Stimulated activated CD4-positive, alpha-beta T cell treated with anti-CD3 and anti-CD28 coated beads, Interleukin-2, amount 100 ng/mL, for 4 hours (primary cell): ENCODE measurements around the gene SH3GL2.
"Not testable (repeated sequence)": the region's sequence is repeated elsewhere in the genome, so short reads cannot be mapped to it uniquely, and the experiment has no call there.

Experiments
- DNase-seq: peaks from one replicate; pipeline ENCODE4 v3.0.0-alpha.2; 2020; ENCODE audit warnings: low read depth

SH3GL2 gene

DNA sequence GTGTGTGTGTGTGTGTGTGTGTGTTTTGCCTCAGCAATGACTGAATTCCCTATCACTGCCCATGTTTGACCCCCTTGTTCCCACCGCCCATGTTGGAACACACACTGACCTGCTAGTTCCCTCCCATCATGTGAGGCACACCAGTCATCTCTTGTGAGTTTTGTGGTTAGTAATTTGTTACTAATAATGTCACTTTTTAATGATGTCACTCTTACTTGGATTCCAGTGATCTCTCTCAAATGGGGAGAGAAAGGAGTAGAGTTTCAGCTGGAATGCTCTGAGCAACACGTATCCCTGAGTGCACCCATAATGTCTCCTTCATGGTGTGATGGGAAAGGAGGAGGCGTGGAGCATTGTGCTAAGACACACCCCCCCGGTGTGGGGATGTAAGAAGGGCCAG, 172.6 kb downstream of the SH3GL2 start:
- no peak for DNase-seq

DNA sequence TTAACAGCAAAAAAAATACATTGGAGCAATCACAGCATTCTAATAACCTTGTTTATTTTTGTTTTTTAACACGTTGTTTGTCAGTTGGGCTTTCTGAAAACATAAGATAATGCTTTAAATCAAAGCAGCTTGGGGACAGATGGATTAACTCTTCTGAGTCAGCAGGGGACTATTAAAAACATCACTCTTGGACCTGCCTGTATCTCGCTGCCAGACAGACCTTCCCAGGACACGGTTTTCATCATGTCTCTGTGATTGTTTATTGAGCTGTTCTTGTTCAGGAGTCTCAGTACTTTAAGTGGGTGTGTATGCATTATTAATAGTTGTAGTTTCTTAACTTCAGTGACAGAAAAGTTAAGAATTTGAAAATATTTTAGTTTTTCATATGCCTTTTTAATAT, 173.2 kb downstream of the SH3GL2 start:
- DNase-seq: no peak

DNA sequence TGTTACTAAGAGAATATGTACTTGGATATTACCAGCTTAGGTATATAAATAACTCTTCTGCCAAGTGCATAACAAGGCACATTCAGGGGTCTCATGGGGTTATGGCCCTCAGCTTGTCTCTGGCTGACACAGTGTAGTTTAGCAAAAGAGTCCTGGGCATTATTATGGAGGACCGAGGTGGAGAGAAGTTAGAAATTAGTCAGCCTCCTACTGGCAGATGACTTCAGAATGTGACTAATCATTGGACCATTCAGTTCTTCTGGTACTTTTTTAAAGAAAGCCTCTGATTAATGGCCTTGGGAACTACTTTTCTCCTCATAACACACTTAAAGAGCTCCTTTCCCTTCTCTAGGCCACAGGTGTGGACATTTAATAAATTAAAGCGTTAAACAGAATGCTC, 178.9 kb downstream of the SH3GL2 start:
- no peak for DNase-seq

DNA sequence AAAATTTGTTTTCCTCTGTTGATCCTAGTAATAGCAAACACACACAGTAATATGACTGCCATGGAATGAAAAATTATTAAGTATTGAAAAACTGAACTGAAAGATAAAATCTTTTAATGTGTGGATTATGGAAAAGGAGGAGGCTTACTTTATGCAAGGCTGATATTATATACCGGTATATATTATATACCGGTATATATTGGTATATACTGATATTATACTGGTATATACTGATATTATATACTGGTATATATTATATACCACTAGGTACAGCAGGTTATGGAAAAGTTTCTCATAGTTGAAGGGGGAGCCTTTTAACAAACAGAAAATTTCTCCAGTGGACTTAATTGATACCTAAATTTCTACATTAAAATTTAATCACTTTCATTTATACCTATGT, 181.4 kb downstream of the SH3GL2 start:
- no peak for DNase-seq

DNA sequence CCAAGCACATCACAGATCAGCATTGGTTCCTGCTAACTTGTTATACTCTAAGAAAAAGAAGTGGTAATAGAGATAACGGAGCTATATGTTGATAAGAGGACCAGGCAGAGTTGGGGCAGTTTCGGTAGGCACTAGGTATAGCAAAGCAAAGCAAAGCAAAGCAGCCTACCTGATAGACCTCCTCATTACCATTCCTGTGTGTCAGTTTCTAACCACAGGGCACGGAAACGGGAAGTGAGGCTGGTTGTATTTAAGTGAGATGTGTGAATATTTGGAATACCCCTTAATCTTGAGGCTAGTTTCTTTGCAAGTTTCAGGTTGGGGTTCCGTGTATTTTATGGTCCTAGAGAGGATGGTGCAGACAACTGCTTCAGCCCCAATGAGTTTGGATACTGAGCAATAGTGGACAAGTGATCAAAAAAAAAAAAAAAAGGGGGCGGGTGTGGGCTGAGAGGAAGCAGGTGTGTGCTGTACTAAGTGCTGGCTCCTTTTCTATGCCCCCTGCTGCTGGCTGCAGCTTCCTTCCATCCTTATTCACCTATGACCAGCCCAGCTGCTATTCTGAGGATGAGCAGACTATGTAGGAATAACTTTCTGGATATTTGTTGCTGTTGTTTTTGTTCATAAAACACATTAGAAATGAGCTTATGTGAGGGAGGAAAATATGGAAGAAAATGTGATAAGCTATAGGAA, 183.3 kb downstream of the SH3GL2 start:
- no peak for DNase-seq

DNA sequence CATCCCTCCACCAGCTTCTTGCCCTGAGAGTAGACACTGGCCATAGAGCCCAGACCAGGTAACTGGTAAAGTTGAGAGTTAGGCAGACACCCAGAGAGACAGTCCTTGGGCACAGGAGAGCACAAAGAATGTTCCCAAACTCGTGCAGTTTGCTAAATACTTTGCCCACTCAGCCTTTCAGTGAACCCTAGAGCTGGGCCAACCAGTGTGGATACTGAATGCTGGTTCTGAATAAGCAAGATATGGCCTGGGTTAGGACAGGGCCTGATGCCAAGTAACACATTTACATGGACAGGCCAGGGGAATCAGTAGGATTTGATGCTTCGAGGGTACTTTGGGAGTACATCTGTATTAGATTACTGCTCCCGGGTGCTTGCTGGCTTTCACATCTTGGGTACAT, 185.4 kb downstream of the SH3GL2 start:
- no peak for DNase-seq

DNA sequence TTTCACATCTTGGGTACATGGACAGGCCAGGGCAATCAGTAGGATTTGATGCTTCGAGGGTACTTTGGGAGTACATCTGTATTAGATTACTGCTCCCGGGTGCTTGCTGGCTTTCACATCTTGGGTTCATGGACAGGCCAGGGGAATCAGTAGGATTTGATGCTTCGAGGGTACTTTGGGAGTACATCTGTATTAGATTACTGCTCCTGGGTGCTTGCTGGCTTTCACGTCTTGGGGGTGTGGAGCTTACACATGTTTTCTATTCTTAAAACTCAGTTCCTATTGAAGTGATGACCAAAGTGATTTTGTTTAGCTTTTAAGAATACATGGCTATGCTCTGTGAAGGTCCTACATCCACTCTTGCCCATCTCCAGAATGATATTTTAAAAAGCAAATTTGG, 186.3 kb downstream of the SH3GL2 start:
- not testable (repeated sequence) for DNase-seq

DNA sequence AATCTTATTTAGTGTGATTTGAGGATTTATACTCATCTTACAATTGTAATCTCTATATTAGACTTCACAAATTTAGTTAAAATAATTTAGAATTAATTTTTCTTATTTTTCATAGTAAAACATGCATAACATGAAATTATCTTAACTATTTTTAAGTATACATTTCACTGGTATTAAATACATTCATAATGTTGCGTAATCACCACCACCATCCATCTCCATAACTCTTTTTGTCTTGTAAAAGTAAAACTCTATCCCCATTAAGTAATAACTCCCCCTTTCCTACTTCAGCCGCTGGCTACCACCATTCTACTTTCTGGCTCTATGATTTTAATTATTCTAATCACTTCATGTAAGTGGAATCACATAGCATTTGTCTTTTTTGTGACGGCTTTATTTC, 193.4 kb downstream of the SH3GL2 start:
- no peak for DNase-seq

DNA sequence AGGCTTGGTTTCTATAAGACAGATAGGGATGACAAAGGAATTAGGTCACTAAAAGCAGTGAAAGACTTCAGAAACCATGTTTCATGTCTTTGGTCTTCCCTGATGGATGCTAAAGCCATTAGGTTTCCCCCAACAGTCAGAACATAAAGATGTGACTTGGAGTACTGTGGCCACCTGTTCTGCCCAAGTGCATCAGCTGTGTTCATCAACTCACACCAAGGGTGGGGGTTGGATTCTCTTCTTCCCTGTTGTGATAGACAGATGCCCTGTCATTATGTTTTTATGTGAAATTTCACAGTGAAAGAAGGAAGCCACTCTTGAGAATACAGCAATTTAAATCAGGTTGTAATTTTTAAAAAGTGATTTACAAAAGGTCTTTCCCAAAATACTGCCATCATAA, 196.8 kb downstream of the SH3GL2 start:
- no peak for DNase-seq

DNA sequence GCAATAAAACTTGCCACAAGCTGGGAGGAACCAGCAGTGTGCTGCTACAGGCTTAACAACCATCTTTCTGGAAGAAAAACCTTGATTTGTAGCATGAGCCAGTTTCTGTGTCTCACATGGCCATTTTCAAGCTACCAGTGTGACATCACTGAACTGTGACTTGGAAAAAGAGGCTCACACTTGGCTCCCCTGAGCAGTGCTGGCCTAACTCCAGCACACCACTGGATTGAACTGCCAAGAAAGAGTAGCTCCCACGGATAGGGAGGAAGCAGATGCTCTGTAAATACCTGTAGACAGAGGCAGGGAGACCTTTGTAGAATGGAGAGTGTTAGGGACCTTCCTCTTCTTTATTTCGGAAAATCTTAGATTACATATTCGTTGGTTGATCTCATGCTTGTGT, 197.9 kb downstream of the SH3GL2 start:
- no peak for DNase-seq

DNA sequence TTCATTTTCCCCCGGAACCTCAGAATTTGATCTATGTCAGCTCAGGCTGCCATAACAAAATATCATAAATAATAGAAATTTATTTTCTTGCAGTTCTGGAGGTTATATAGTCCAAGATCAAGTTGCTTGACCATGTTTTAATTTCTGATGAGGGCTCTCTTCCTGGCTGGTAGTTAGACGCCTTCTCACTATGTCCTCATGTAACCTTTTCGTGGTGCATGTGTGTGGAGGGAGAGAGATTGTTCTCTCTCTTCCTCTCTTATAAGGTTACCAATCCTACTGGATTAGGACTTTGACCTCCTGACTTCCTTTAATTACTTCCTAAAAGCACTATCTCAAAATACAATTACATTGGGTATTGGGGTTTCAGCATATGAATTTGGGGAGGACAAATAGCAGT, 198.6 kb downstream of the SH3GL2 start:
- no peak for DNase-seq

DNA sequence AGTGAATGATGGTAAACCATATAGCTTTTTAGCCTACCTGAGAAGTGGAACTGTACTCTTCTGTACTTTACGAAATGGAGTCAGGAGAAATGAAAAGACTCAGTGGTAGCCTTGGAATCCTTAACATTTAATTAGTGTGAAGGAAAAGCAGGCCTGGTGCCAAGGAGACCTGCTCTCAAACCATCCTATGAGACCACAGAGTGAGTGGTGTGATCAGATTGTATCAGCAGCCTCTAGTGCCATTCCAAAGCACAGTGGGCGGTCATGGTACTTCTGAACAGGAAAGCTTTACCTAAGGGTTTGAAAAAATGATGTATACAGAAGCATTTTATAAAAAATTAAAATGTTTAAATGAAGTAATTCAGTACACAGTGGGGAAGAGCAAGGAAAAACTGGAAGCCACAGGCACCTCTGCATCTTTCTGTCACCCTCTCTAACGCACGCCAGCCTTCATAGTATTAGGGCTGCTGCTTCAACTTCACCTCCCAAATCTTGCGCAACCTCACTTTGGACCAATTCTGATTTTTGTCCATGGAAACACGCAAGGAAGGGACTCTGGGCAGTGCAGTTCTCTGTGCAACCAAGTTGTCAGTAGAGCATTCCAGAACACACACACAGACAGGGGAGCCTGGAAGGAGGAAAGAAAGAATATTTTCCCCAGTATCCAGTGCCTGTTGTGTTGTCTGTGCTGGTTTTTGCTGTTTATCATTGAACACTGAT, 203.7 kb downstream of the SH3GL2 start:
- no peak for DNase-seq

DNA sequence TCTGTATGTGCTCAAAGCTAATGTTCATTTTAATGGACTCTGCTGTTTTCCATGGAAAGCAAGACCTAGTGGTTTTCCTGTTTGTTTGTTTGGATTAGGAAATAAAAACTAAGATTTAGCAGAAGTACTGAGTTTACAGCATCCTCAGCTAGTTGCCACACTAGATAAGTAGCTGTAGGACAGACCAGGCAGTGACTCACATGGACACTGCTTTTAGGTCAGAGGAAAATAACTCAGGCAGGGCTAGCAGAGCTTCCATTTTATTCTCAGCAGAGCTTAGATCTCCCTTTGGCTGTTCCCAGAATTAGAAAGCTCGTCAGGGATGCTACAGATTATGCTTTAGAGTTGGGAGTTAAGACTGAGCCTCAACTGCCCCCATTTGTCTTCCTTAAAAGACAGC, 204.4 kb downstream of the SH3GL2 start:
- DNase-seq: no peak

DNA sequence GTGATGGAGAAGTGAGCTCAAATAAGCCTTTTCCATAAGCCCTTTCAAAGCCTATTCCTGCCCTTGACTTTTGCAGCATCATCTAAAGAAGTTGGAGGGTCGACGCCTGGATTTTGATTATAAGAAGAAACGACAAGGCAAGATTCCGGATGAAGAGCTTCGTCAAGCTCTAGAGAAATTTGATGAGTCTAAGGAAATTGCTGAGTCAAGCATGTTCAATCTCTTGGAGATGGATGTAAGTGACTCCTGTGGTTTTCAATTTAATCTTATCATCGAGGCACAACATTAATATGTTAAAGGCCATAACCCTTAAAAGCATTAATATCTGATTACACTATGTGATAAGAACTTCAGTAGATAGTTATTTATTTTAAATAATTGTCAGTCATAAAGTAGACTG, 210.4 kb downstream of the SH3GL2 start:
- DNase-seq: no peak

DNA sequence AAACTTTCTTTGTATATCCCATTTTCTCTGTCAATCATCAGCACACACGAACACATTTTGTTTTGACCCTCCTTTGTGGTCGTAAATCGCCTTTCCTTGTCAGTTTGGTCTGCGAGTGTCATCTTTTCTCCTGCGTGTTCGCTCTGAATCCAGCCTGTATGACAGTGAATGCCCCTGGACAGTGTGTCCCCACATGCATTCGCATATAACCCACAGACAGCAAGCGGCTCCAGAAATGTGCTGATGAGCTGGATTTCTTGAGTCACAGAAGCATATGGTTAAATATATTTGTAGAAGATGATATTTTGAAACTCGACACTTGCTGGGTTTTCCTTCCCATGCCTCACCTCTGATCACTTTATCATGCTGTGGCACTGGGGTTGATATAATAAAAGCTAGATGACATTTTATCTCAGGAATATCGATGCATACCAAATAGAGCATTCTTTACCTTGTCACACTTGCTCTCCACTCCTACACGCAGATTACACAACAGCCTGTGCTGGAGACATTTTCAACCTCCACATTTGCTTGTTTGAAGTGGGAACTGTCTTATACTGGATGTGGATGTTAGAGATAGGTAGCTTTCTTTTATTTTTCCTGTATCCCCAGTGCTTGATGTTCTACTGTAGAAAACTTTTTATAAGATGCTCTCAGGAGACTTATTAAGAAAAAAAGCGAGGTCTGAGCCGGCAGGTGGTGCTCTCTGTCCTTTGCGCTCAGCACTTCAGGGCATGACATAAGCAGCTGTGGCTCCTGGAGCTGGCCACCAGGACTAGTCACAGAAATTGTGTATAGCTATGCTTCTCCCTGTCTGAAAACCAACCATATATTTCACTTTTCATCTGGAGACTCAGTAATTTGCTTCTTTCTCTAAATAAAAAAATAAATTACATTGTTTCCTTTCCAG, 215.1 kb downstream of the SH3GL2 start:
- no peak for DNase-seq

DNA sequence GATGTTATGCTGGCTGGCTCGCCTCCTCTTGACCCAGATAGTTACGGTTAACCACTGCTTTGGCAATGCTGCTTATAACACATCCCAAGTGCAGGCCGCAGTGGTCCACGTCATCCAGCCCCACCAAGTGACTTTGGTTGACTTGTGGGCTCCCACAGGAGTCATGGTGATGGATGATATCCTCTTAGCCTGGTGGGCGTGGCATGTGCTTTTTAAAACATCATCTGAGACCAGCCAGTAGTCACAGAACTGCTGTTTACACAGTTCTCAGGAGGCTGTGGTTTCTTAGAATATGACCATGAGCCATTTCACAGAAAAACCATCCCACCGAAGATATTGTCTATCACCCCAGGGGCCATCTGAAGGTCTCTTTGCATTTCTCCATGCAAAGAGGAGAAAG, 216.9 kb downstream of the SH3GL2 start:
- no peak for DNase-seq

DNA sequence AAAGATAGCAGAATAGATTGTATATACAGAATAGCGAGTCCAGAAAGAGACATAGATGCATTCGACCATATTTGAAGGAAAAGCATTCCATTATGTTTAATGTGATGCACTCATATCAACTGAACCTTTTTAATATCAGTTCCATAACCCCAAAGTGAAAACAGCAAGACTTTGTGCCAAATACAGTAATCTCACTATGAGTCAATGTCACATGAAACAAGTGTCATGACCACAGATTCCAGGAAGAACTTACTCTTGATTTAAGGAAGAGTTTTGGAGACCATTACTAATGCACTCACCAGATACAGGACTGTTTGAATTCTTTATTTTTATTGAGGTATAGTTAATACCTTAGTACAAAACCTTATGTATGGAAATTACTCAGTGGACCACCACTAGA, 220.5 kb downstream of the SH3GL2 start:
- no peak for DNase-seq

DNA sequence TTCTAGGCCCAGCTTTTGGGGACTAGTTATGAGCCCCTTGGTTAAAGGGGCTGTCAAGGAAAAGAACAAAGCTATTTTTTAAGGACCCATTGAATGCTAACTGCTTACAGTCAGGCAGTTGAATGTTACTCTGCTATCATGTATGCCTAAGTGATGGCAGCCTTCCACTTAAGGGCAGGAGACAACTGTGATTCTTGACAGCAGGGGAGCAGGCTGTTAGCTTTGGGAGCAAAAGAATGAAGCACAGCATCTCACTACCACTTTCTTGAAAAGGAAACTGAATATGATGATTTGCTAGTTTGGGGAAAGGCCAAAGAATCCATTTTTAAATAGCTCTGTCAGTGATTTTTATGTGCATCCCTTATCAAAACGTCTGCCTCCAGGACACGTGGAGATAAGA, 221.6 kb downstream of the SH3GL2 start:
- DNase-seq: no peak

DNA sequence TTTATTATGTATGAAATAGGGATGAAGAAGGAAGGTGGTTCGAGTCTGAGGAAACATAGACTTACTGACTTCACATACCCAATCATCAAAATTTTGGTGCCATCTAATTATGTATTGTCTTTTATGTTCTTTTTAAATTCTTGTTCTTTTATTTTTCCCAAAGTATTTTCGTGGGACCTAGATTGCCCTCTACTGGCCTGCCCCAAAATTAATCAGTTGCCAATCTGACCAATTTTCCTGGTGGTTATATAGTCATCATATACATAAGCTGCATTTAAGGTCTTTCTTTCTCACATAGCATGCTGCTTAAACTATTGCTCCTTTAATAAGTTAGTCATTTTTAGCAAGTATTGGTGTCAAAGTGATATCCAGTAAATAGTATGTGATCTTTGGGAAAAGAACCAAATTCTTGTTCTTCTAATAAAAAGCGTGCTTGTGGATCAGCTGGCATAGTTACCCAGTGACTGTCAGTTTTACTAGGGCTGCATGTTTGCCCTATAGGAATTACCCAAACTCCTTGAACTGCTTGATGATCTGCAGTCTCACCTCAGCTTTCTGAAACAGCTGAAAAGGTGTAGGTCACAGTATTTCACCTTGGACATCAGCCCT, 223.5 kb downstream of the SH3GL2 start:
- DNase-seq: no peak

DNA sequence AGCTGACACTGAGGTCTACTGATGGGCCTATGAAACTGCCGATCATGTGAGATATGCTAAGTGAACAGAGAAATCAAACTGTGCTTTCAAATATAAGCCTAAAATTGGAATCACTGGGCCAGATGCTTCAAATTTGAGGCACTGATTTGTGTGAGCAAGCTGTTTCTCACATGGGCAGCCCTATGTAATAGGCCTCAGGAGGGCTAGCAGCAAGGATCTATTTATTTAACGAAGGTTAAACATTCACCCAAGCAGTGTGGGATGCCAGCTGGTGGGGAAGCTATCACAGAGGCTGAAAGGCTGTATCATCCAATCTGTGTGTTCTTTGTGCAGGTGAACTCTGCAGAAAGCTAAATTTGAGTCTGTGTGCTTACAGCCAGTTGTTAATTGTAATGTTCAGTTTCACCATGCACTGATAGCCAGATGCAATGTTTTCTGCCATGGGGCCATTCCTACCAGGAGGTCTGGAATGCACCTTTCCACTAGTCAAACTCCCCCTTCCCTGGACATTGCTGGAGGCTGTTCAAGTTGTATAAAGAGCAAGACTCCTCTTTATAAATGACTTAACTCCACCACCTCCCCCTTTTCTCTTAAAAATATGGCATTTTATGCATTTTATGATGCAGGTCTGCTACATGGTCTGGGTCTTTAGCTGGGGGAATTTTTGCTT, 228.9 kb downstream of the SH3GL2 start:
- no peak for DNase-seq

DNA sequence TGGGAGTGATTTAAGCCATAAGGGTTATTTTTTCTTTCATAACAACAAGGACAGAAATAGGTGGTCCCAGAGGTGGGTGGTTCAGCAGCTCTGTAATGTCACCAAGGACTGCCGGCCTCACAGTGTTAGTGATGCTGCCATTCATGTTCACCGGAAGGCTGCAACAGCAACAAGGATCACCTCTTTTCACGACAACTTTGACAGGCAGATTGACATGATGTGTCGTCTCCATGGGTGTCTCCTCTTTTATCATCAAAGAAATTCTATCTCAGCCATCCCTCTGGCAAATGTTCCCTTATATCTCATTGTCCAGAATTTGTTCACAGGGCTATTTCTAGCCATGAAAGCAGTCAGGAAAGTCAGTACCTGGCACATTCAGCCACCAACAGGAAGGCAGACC, 231.5 kb downstream of the SH3GL2 start:
- no peak for DNase-seq
